KMS-11 (cell line): ENCODE measurements around the gene PRKG1.

Experiments
- H2AFZ ChIP-seq: fragments of 200-600 bp; sonication (generic); 2 replicates; pipeline ENCODE4 v1.6.1; 2016; ENCODE audit warnings: antibody characterized with exemption, mixed run types, low read depth
- H3K27ac ChIP-seq: fragments of 200-600 bp; sonication (generic); 2 replicates; pipeline ENCODE4 v1.6.1; 2016; ENCODE audit warnings: mild to moderate bottlenecking, mixed run types
- H3K27me3 ChIP-seq: fragments of 200-600 bp; sonication (generic); 2 replicates; pipeline ENCODE4 v1.6.1; 2017; ENCODE audit warnings: mild to moderate bottlenecking, low read depth, mixed run types, moderate library complexity; ENCODE audit not compliant: insufficient read depth
- H3K36me3 ChIP-seq: fragments of 200-600 bp; sonication (generic); 2 replicates; pipeline ENCODE4 v1.6.1; 2017; ENCODE audit warnings: mild to moderate bottlenecking, mixed run types; ENCODE audit not compliant: insufficient read depth
- H3K4me1 ChIP-seq: fragments of 200-600 bp; sonication (generic); 2 replicates; pipeline ENCODE4 v1.6.1; 2016; ENCODE audit warnings: mild to moderate bottlenecking, low read depth, mixed run types; ENCODE audit not compliant: poor library complexity, severe bottlenecking
- H3K4me2 ChIP-seq: fragments of 200-600 bp; sonication (generic); 2 replicates; pipeline ENCODE4 v1.7.0; 2016; ENCODE audit warnings: mild to moderate bottlenecking, mixed run types
- H3K4me3 ChIP-seq: fragments of 200-600 bp; sonication (generic); IDR thresholded peaks from 2 replicates; pipeline ENCODE4 v1.6.1; 2017; ENCODE audit warnings: low read depth, low read length, mixed read lengths; ENCODE audit not compliant: insufficient read depth
- H3K79me2 ChIP-seq: fragments of 200-600 bp; sonication (generic); 2 replicates; pipeline ENCODE4 v1.6.1; 2016; ENCODE audit warnings: low read depth, mixed run types; ENCODE audit not compliant: insufficient read depth
- H3K9ac ChIP-seq: fragments of 200-600 bp; sonication (generic); 2 replicates; pipeline ENCODE4 v1.6.1; 2016; ENCODE audit warnings: mild to moderate bottlenecking, mixed run types
- H4K20me1 ChIP-seq: fragments of 200-600 bp; sonication (generic); 2 replicates; pipeline ENCODE4 v1.6.1; 2016; ENCODE audit warnings: mild to moderate bottlenecking, mixed run types; ENCODE audit not compliant: insufficient read depth
- TF ChIP-seq, protein P1 (sequence below): fragments of 200-600 bp; sonication (generic); conservative IDR thresholded peaks from 2 replicates; pipeline ENCODE4 v1.6.1; 2017; ENCODE audit warnings: low read depth, mild to moderate bottlenecking, antibody characterized with exemption, low read length, moderate library complexity, mixed read lengths

PRKG1 gene

DNA sequence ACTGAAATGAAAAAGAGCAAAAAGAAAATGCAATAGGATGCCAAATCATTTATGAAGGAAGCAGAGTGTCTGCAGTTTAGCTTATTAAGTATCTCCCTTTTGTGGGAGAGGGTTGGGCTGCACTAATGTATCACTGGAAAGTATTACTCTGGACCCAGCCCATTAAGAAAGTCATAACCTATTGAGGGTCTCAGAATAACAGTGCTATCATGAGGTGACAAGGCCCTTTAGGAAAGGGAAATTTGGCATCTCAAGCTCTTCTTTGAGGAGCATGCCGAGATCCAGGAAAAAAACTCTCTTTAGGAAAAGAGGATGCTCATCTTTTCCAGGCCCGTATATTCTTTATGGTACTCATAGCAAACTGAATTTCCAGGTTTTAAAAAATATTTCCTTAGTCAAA, 114.6 kb downstream of the PRKG1 start:
- H3K4me1 ChIP-seq: no peaks in the 10 kb centered on the region
- H3K4me2 ChIP-seq: no peak overlapping the region
- TF ChIP-seq, protein P1, sequence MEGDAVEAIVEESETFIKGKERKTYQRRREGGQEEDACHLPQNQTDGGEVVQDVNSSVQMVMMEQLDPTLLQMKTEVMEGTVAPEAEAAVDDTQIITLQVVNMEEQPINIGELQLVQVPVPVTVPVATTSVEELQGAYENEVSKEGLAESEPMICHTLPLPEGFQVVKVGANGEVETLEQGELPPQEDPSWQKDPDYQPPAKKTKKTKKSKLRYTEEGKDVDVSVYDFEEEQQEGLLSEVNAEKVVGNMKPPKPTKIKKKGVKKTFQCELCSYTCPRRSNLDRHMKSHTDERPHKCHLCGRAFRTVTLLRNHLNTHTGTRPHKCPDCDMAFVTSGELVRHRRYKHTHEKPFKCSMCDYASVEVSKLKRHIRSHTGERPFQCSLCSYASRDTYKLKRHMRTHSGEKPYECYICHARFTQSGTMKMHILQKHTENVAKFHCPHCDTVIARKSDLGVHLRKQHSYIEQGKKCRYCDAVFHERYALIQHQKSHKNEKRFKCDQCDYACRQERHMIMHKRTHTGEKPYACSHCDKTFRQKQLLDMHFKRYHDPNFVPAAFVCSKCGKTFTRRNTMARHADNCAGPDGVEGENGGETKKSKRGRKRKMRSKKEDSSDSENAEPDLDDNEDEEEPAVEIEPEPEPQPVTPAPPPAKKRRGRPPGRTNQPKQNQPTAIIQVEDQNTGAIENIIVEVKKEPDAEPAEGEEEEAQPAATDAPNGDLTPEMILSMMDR: no peak
- no peaks in the 10 kb centered on the region for H3K27me3 ChIP-seq
- no peak overlapping the region for H3K9ac ChIP-seq
- H3K4me3 ChIP-seq: no peak overlapping the region
- no peaks in the 10 kb centered on the region for H4K20me1 ChIP-seq
- H3K79me2 ChIP-seq: no peaks in the 10 kb centered on the region
- H3K27ac ChIP-seq: no peak overlapping the region
- no peaks in the 10 kb centered on the region for H3K36me3 ChIP-seq
- H2AFZ ChIP-seq: no peak overlapping the region

DNA sequence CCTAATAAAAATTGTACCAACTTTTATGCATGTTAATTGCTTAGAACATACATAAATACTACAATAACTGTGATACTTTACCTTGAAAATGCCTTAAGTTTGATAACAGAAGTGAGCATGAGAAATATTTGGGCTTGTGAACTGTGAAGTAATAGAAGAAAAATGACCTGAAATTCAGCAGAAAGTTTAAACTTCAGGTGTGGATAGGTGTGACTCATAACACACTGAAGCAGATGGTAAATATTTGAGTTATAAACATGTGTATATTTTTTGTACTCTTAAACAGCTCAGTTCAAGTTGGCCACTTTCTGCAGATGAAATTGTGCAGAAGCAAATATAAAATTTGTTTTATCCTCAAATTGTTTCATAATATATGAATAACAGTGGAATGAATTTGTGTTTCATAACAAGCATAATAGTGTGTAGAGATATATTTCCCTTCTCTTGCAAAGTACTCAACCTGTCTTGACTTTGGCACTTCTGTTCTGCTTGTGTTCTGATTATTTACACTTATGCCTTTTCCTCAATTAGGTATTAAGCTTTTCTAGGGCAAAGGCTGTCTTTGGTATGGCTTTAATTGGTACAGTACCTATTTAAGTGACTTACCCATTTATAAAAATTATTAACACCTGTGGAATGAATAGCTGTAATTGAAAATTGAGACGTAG, 122.4 kb downstream of the PRKG1 start:
- Histone ChIP-seq H3K79me2 (no peaks in the 10 kb centered on the region), H3K4me2 (no peak overlapping the region), H3K27ac (no peak overlapping the region), H3K36me3 (no peaks in the 10 kb centered on the region), H3K4me1 (no peaks in the 10 kb centered on the region), H4K20me1 (no peaks in the 10 kb centered on the region), H3K9ac (no peak overlapping the region), H3K27me3 (no peaks in the 10 kb centered on the region), H3K4me3 (no peak overlapping the region), H2AFZ (no peak overlapping the region)
- TF ChIP-seq, protein P1: no peak

DNA sequence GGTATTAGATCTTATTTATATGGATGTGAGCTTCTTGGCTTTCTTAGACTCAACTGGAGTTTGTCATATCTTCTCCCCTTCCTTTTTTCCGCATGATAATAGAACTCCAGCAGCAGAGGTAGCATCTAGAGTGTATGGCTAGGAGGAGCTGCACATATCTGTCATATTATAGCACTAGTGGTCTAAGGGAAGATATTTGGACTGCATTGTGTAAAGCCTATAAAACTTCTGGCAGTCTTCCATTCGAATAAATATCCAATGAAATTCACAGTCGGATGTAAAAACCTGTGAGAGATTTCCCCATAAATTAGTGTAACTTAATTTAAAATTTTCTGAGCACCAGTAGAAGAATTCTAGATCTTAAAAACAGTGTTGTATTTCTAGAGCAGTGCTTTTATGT, 123.9 kb downstream of the PRKG1 start:
- H3K4me2 ChIP-seq: no peak overlapping the region
- no peaks in the 10 kb centered on the region for H3K27me3 ChIP-seq
- no peaks in the 10 kb centered on the region for H3K36me3 ChIP-seq
- no peaks in the 10 kb centered on the region for H3K4me1 ChIP-seq
- no peak overlapping the region for H2AFZ ChIP-seq
- no peaks in the 10 kb centered on the region for H4K20me1 ChIP-seq
- no peak overlapping the region for H3K9ac ChIP-seq
- no peaks in the 10 kb centered on the region for H3K79me2 ChIP-seq
- TF ChIP-seq, protein P1: no peak
- H3K27ac ChIP-seq: no peak overlapping the region
- H3K4me3 ChIP-seq: no peak overlapping the region

DNA sequence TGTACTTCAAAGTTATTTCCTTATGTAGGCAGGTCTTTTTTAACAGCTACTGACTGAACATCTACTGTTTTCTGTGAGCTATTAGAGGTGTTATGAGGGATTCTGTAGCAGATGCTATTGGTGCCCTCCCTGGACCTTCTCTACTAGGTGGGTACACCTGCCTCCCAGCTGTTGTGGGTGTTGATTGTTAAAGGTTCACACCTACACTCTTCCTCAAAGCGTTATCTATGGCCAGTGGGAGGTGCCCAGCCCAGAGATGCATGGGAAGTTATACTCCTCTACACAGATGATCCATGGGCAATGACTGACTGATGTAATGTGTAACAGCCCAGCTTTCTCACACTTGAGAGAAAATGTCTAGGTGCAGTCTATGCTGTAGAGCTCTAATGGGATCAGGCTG, 127.7 kb downstream of the PRKG1 start:
- no peak overlapping the region for H3K9ac ChIP-seq
- TF ChIP-seq, protein P1: no peak
- no peaks in the 10 kb centered on the region for H3K79me2 ChIP-seq
- no peaks in the 10 kb centered on the region for H3K4me1 ChIP-seq
- no peak overlapping the region for H3K4me3 ChIP-seq
- no peak overlapping the region for H3K27ac ChIP-seq
- H2AFZ ChIP-seq: no peak overlapping the region
- H3K4me2 ChIP-seq: no peak overlapping the region
- no peaks in the 10 kb centered on the region for H3K27me3 ChIP-seq
- H3K36me3 ChIP-seq: no peaks in the 10 kb centered on the region
- H4K20me1 ChIP-seq: no peaks in the 10 kb centered on the region
